ENCODE data around the gene LCN9.

DNA sequence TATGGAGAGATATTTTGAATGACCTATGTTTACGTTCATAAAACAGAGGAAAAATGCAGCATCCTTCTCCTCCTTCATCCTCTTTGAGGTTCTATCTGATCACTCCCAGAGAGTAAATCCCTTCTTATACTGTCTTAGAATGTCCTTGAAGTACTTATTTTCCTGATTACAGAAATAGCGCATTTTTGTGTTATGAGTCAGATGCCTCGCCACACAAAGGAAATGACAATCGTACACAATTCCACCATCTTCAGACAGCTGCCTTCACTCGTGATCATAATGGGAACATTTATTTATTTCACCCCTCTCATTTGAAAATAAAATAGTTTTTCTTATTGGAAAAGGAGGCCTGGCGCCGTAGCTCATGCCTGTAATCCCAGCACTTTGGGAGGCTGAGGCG, 21.4 kb upstream of the LCN9 start:
- TF ChIP-seq, protein P1, sequence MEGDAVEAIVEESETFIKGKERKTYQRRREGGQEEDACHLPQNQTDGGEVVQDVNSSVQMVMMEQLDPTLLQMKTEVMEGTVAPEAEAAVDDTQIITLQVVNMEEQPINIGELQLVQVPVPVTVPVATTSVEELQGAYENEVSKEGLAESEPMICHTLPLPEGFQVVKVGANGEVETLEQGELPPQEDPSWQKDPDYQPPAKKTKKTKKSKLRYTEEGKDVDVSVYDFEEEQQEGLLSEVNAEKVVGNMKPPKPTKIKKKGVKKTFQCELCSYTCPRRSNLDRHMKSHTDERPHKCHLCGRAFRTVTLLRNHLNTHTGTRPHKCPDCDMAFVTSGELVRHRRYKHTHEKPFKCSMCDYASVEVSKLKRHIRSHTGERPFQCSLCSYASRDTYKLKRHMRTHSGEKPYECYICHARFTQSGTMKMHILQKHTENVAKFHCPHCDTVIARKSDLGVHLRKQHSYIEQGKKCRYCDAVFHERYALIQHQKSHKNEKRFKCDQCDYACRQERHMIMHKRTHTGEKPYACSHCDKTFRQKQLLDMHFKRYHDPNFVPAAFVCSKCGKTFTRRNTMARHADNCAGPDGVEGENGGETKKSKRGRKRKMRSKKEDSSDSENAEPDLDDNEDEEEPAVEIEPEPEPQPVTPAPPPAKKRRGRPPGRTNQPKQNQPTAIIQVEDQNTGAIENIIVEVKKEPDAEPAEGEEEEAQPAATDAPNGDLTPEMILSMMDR (IDR thresholded peaks at IDR 0.05), result no peak
- TF ChIP-seq POLR2A (IDR thresholded peaks at IDR 0.05), result no peak

All from thyroid gland (tissue), 4 donors.